ENCODE data around the gene ITGAX.

DNA sequence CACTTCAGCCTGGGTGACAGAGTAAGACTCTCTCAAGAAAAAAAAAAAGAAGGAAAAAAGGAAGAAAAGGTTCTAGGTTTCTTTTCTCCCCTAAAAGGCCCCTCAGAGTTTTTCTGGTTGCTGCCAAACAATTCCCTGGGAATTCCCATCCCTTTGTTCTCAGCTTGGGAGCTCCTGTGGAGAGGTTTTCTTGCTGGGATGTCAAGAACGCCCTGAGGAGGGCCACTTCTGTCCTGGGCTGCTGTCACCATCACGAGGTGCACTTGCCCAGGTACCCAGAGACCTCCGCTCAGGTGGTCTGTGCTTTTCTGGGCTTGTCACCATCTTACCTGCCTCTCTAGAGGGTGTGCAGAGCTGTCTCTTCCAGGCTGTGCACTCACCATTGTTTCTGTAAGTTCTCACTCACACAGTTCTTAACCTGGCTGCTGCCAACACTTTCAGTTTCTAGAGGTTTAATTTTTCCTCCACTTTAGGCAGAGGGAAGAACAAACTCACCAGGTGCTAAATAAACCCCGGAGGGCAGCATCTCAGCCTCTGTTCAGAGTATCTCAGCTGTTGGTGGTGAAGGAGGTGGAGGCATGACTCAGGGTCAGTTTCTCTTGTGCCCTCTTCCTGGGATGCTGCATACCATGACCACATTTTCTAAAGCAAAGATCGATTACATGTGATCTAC lies 75.5 kb downstream of the ITGAX start:
- TF ChIP-seq EZH2 (IDR thresholded peaks at IDR 0.05): no peak
- no peak for TF ChIP-seq POLR2AphosphoS5 (IDR thresholded peaks at IDR 0.05; ENCODE audit: borderline replicate concordance, low read depth, low read length)

All from SK-N-MC (cell line).